Effector memory CD8-positive, alpha-beta T cell (primary cell): Measurements from ENCODE around the gene ATL2.
"Not testable (repeated sequence)": the region's sequence is repeated elsewhere in the genome, so short reads cannot be mapped to it uniquely, and the experiment has no call there.

ENCODE experiments used
- ATAC-seq: fragments of 150-1000 bp; cut with Tn5 transposase; replicated peaks from 2 replicates; pipeline ENCODE4 v1.10.0; 2021; ENCODE audit warnings: mild to moderate bottlenecking, moderate library complexity
- DNase-seq, 3 experiments: peaks; one replicate each; pipeline ENCODE4 v3.0.0; 2021
- H3K27ac Mint-ChIP-seq, 2 donors: one replicate each; pipeline ENCODE4 v1.8.0; 2022; ENCODE audit warnings: mild to moderate bottlenecking in 2 of 2, mixed read lengths in 2 of 2, moderate library complexity in 2 of 2
- H3K27me3 Mint-ChIP-seq, 2 donors: one replicate each; pipeline ENCODE4 v1.8.0; 2022; ENCODE audit warnings: mixed read lengths in 2 of 2
- H3K36me3 Mint-ChIP-seq: one replicate; pipeline ENCODE4 v1.8.0; 2022; ENCODE audit warnings: mild to moderate bottlenecking, moderate library complexity, mixed read lengths; ENCODE audit not compliant: insufficient read depth
- H3K4me1 Mint-ChIP-seq, 2 donors: one replicate each; pipeline ENCODE4 v1.8.0; 2022; ENCODE audit warnings: low read depth in 2 of 2, mixed read lengths in 2 of 2
- H3K4me3 Mint-ChIP-seq, 2 donors: one replicate each; pipeline ENCODE4 v1.8.0; 2022; ENCODE audit warnings: mild to moderate bottlenecking in 2 of 2, mixed read lengths in 2 of 2, moderate library complexity in 2 of 2
- H3K9me3 Mint-ChIP-seq, 2 donors: one replicate each; pipeline ENCODE4 v1.8.0; 2022; ENCODE audit warnings: mixed read lengths in 2 of 2

Gene ATL2

GRCh38 chr2:38298539-38298938 lies 78.5 kb downstream of the ATL2 start:
- H3K4me3 Mint-ChIP-seq, result no peak overlapping the region
- peaks cover 63% of the 10 kb centered on the region for H3K36me3 Mint-ChIP-seq
- H3K4me1 Mint-ChIP-seq, result peaks cover 0 to 4% of the 10 kb centered on the region in 2 donors
- DNase-seq (no peak), ATAC-seq (no peak)
- H3K27ac Mint-ChIP-seq, result no peak overlapping the region
- no peaks in the 10 kb centered on the region for H3K9me3 Mint-ChIP-seq
- no peaks in the 10 kb centered on the region for H3K27me3 Mint-ChIP-seq

- H3K4me1 Mint-ChIP-seq, result no peaks in the 10 kb centered on the region
- no peaks in the 10 kb centered on the region for H3K9me3 Mint-ChIP-seq
- no peak overlapping the region for H3K4me3 Mint-ChIP-seq
- H3K27me3 Mint-ChIP-seq, result no peaks in the 10 kb centered on the region
- ATAC-seq, result no peak
- H3K36me3 Mint-ChIP-seq, result peaks cover 50% of the 10 kb centered on the region
- H3K27ac Mint-ChIP-seq, result no peak overlapping the region
- no peak for DNase-seq
Observed at GRCh38 chr2:38296197-38296780, 80.8 kb downstream of the ATL2 start.

GRCh38 chr2:38294597-38294996 lies 82.5 kb downstream of the ATL2 start:
- Mint-ChIP-seq H3K27ac (no peak overlapping the region), H3K9me3 (no peaks in the 10 kb centered on the region), H3K4me1 (no peaks in the 10 kb centered on the region), H3K27me3 (peaks cover 0 to 9% of the 10 kb centered on the region in 2 donors), H3K4me3 (no peak overlapping the region), H3K36me3 (peaks cover 33% of the 10 kb centered on the region)
- ATAC-seq (no peak), DNase-seq (no peak)

DNA sequence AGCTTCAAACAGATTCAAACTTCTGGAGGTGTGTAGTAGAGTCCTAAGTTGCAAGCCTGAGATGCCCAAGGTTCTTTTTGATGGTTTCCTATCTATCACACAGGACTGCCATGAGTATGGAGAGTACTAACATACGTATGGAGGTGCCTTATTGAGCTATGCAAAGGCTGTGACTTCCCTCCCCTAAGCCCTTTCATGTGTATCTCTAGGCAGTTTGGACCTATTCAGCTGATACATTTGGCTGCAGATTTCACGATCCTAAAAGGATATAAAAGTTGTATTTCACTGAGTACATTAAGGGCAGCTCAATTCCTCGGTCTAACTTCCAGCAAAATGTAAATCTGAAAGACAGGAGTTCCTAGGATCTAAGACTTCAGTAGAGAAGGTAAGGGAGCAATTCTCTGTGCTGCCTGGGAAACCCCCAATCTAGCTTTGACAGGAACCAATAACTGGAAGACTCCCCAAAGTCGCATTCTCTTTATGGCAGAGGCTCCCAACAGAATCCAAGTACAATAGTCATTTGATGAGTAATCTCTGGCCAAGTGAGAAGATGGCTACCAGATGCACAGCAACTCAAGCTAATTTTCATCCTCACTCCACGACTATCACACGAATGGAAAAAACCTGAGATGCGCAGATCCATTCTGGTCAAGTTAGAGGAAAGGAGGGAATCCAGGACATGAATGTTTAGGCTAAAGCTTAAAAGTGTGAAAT lies 83.8 kb downstream of the ATL2 start:
- DNase-seq (no peak), ATAC-seq (no peak)
- H3K4me3 Mint-ChIP-seq, result no peak overlapping the region
- H3K27me3 Mint-ChIP-seq, result peaks cover 4 to 9% of the 10 kb centered on the region in 2 donors
- no peak overlapping the region for H3K27ac Mint-ChIP-seq
- no peaks in the 10 kb centered on the region for H3K9me3 Mint-ChIP-seq
- H3K36me3 Mint-ChIP-seq, result peaks cover 20% of the 10 kb centered on the region
- no peaks in the 10 kb centered on the region for H3K4me1 Mint-ChIP-seq

GRCh38 chr2:38290332-38290731 lies 86.7 kb downstream of the ATL2 start:
- H3K36me3 Mint-ChIP-seq, result peaks cover under 1% of the 10 kb centered on the region

DNA sequence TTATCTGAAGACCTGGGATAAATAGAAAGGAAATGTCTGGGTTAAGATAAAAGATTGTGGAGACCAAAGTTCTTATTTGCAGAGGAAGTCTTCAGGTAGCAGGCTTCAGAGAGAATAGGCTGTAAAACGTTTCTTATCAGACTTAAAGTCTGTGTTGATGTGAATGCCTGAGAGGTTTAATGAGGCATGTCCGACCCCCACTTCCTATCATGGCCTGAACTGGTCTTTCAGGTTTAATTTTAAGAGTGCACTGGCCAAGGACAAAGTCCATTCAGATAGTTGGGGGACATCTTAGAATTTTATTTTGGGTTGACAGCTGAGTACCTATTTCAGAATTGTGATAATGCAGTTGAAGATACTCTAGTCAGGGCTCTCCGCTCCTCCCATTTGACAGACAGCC lies 92.1 kb downstream of the ATL2 start:
- Mint-ChIP-seq H3K36me3 (no peaks in the 10 kb centered on the region), H3K4me3 (no peak overlapping the region), H3K9me3 (no peaks in the 10 kb centered on the region), H3K27me3 (peaks cover 46 to 56% of the 10 kb centered on the region in 2 donors), H3K27ac (no peak overlapping the region), H3K4me1 (no peaks in the 10 kb centered on the region)
- ATAC-seq, result no peak
- no peak for DNase-seq

More at GRCh38 chr2:38290332-38290731, 86.7 kb downstream of the ATL2 start:
- H3K4me3 Mint-ChIP-seq, result no peak overlapping the region
- peaks cover 27 to 38% of the 10 kb centered on the region in 2 donors for H3K27me3 Mint-ChIP-seq
- no peak for ATAC-seq
- DNase-seq, result no peak
- no peak overlapping the region for H3K27ac Mint-ChIP-seq
- no peaks in the 10 kb centered on the region for H3K4me1 Mint-ChIP-seq
- H3K9me3 Mint-ChIP-seq, result no peaks in the 10 kb centered on the region

DNA sequence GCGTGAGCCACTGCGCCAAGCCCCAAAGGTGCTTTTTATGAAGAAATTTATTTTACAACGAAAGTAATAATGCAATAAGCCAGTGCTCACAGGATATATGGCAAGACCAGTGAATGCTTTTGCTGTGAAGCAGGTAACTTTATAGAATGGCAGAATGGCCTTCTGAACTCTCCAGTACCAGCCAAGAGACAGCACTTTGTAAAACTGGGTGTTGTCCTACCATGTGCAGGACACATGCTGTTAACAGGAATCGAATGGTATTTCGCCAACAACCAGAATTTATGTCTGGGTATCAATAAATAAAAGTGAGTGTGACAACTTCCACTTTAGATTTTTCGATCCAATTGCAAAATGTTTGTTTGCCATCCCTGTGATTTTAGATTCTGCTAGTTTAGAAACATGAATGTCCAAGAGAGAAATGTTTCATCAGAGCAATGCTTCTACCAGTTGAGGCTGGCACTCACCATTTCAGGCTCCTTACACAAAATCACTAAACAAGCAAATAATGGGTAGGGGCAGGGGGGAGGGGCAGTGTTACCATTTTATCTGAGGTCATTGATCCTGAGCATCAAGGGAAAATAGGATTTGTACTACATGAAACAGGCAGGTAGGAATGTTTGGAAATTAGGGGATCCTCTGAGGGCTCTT lies 95.9 kb downstream of the ATL2 start:
- DNase-seq (no peak), ATAC-seq (no peak)
- Mint-ChIP-seq H3K4me3 (no peak overlapping the region), H3K9me3 (no peaks in the 10 kb centered on the region), H3K27me3 (peaks cover 27 to 44% of the 10 kb centered on the region in 2 donors), H3K4me1 (no peaks in the 10 kb centered on the region), H3K27ac (no peak overlapping the region), H3K36me3 (no peaks in the 10 kb centered on the region)

DNA sequence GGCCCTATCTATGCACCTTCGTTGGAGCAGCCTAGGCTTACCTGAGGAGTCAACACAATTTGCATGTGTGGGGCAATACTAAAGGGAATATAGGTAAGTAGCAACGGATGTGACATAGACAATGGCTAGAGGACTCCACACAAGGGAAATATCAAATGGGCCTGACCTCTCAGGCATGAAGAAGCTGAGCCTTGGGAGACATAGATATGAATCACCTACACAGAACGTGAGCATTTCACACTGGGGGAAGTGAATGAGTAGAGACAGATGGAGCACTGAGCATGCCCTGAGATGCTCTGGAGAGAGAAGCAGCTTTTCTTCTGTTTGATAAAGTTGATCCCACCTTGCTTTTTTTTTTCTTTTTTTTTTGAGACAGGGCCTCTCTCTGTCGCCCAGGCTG lies 97.9 kb downstream of the ATL2 start:
- Mint-ChIP-seq H3K27ac (no peak overlapping the region), H3K4me1 (no peaks in the 10 kb centered on the region), H3K27me3 (peaks cover 18 to 24% of the 10 kb centered on the region in 2 donors), H3K9me3 (no peaks in the 10 kb centered on the region), H3K4me3 (no peak overlapping the region), H3K36me3 (no peaks in the 10 kb centered on the region)
- no peak for ATAC-seq
- DNase-seq, result no peak

DNA sequence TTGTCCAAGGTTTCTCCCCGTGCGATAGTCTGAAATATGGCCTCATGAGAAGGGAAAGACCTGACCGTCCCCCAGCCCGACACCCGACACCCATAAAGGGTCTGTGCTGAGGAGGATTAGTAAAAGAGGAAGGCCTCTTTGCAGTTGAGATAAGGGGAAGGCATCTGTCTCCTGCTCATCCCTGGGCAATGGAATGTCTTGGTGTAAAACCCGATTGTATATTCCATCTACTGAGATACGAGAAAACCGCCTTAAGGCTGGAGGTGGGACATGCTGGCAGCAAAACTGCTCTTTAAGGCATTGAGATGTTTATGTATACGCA lies 99.0 kb downstream of the ATL2 start:
- H3K27me3 Mint-ChIP-seq, result peaks cover 6 to 13% of the 10 kb centered on the region in 2 donors
- H3K4me3 Mint-ChIP-seq, ATAC-seq, H3K27ac Mint-ChIP-seq, H3K9me3 Mint-ChIP-seq, H3K36me3 Mint-ChIP-seq, H3K4me1 Mint-ChIP-seq, DNase-seq: not testable (repeated sequence)

DNA sequence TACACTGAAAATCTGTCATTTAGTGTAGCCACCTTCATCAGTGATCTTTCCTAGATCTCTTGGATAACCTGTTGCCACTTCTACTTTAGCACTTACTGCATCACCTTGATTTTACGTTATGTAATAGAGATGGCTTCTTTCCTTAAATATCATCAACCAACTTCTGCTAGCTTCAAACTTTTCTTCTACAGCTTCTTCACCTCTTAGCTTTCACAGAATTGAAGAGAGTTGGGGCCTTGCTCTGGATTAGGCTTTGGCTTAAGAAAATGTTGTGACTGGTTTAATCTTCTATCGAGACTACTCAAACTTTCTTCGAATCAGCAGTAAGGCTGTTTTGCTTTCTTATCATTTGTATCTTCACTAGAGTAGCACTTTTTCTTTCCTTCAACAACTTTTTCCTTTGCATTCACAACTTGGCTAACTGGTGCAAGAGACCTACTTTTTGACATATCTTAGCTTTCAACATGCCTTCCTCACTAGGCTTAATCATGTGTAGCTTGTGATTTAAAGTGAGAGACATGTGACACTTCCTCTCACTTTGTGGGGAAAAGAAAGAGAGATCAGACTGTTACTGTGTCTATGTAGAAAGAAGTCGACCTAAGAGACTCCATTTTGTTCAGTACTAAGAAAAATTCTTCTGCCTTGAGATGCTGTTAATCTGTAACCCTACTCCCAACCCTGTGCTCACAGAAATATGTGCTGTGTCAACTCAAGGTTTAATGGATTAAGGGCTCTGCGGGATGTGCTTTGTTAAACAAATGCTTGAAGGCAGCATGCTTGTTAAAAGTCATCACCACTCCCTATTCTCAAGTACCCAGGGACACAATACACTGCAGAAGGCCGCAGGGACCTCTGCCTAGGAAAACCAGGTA lies 99.6 kb downstream of the ATL2 start:
- Mint-ChIP-seq H3K4me3 (no peak overlapping the region), H3K4me1 (no peaks in the 10 kb centered on the region), H3K9me3 (no peaks in the 10 kb centered on the region), H3K27ac (no peak overlapping the region), H3K27me3 (peaks cover 5 to 10% of the 10 kb centered on the region in 2 donors), H3K36me3 (no peaks in the 10 kb centered on the region)
- ATAC-seq, result no peak
- no peak for DNase-seq

- Mint-ChIP-seq H3K4me3 (no peak overlapping the region), H3K27me3 (peaks cover 5 to 10% of the 10 kb centered on the region in 2 donors), H3K27ac (no peak overlapping the region), H3K4me1 (no peaks in the 10 kb centered on the region), H3K9me3 (no peaks in the 10 kb centered on the region), H3K36me3 (no peaks in the 10 kb centered on the region)
- ATAC-seq (peak; percentile 53), DNase-seq (peak; percentile 7 to 35 (median 10))
Observed at GRCh38 chr2:38274286-38275276, 102.5 kb downstream of the ATL2 start.

GRCh38 chr2:38271697-38272096 lies 105.4 kb downstream of the ATL2 start:
- H3K36me3 Mint-ChIP-seq, result peaks cover 3% of the 10 kb centered on the region
- H3K27me3 Mint-ChIP-seq, result no peaks in the 10 kb centered on the region
- no peaks in the 10 kb centered on the region for H3K9me3 Mint-ChIP-seq
- DNase-seq (no peak), ATAC-seq (no peak)
- peaks cover 0 to 3% of the 10 kb centered on the region in 2 donors for H3K4me1 Mint-ChIP-seq
- H3K4me3 Mint-ChIP-seq, result no peak overlapping the region
- H3K27ac Mint-ChIP-seq, result no peak overlapping the region
